Lower lobe of right lung (tissue), 2 donors: ENCODE measurements around the gene C19orf12. TPM values are rescaled to one million over a fixed set of nuclear protein-coding genes. Genes with fewer than 3 reads are reported as not detected.

ENCODE experiments used
- ATAC-seq, 2 donors: fragments of 200-7000 bp; cut with Tn5 transposase; one replicate each; pipeline ENCODE4 v1.9.1; 2020 to 2022; ENCODE audit warnings: mild to moderate bottlenecking in 2 of 2, moderate library complexity in 2 of 2
- DNase-seq: peaks from one replicate; pipeline ENCODE4 v3.0.0-alpha.2; 2020
- H3K27ac ChIP-seq: fragments of 200-600 bp; one replicate; pipeline ENCODE4 v1.8.0; 2022
- H3K27me3 ChIP-seq: fragments of 200-600 bp; one replicate; pipeline ENCODE4 v1.8.0; 2022; ENCODE audit warnings: low read depth
- H3K36me3 ChIP-seq: fragments of 200-600 bp; one replicate; pipeline ENCODE4 v1.8.0; 2022; ENCODE audit warnings: mild to moderate bottlenecking
- H3K4me1 ChIP-seq: fragments of 200-600 bp; one replicate; pipeline ENCODE4 v1.8.0; 2022
- H3K4me3 ChIP-seq: fragments of 200-600 bp; one replicate; pipeline ENCODE4 v1.8.0; 2022; ENCODE audit warnings: mild to moderate bottlenecking
- H3K9me3 ChIP-seq: fragments of 200-600 bp; one replicate; pipeline ENCODE4 v1.8.0; 2022
- CTCF ChIP-seq: fragments of 200-600 bp; IDR thresholded peaks from one replicate; pipeline ENCODE4 v1.8.0; 2022; ENCODE audit warnings: antibody characterized with exemption, mild to moderate bottlenecking
- intact Hi-C: fragments of 100-400 bp; cut with DNase I; formaldehyde crosslinking; loops from one replicate; pipeline ENCODE4 v1.11.0; 2022
- long read RNA-seq: library from polyadenylated mRNA; unstranded; transcript quantifications from one replicate; pipeline ENCODE4 v2.0.0, GENCODE V29; 2021
- total RNA-seq: library from RNA; stranded (reverse); fragmentation: NEBNext Ultra II Directional; extraction: Animal tissue kit (Norgen Biotek cat#: 25700); gene quantifications from one replicate; pipeline ENCODE4 v1.2.1, GENCODE V29; 2021
- donor health status: DM: no; HTN: yes; CAD: no; lungs with severe emphysema.

The C19orf12 gene
- 19.2 TPM for total RNA-seq
- long read RNA-seq, full-length matches to known transcripts: 33 of 46 reads
- long read RNA-seq, partial matches to known transcripts: 0 of 46 reads
- long read RNA-seq, other reads (novel, unspliced or antisense): 13 of 46 reads

- H3K4me1 ChIP-seq: peaks cover 32% of the 10 kb centered on the region
Measured at GRCh38 chr19:29714953-29715700, at the start of gene C19orf12. TSS of gene C19orf12 (minus strand) at chr19:29715261. CDS start at chr19:29708413, 6,848 bp downstream.

GRCh38 chr19:29764361-29764760 is 49.3 kb upstream of the C19orf12 start:
- no peak for DNase-seq
- intact Hi-C loops: no loop called here
- no peaks in the 10 kb centered on the region for H3K9me3 ChIP-seq
- no peak overlapping the region for H3K4me3 ChIP-seq
- ATAC-seq: no peak
- H3K4me1 ChIP-seq: peaks cover 7% of the 10 kb centered on the region
- no peaks in the 10 kb centered on the region for H3K36me3 ChIP-seq
- peaks cover 8% of the 10 kb centered on the region for H3K27me3 ChIP-seq
- no peak overlapping the region for H3K27ac ChIP-seq
- TF ChIP-seq CTCF: no peak

More at GRCh38 chr19:29714953-29715700, at the start of gene C19orf12:
- DNase-seq (peak; percentile 76), ATAC-seq (peak; percentile 90 to 93)
- no peaks in the 10 kb centered on the region for H3K36me3 ChIP-seq
- no peaks in the 10 kb centered on the region for H3K9me3 ChIP-seq
- intact Hi-C loops: loop anchor here (10.0 kb wide), 1 partner anchor 100 kb away; no protein-coding TSS in a partner anchor
- no peak for TF ChIP-seq CTCF
- H3K27me3 ChIP-seq: no peaks in the 10 kb centered on the region
- peak within 1 kb of the TSS; percentile 97 for H3K27ac ChIP-seq
- peak within 1 kb of the TSS; percentile 88 for H3K4me3 ChIP-seq

DNA sequence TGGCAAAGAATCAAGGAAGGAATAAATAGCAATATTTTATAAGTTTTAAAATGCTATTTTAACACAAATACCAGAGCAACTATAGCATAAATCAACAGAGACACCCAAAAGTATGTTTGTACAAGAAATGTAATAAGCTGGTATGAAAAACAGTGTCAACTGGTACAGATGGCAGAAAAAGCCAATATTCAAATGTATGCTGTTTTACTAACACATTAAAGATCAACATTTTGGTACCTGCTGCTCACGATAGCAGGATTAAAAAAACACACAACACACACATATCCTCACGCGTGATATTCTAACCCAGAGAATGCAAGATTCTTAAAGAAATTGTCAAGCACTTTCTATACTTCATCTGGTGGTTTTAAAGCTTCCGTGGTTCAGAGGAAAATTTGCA is 48.1 kb upstream of the C19orf12 start:
- no peak for DNase-seq
- TF ChIP-seq CTCF: no peak
- H3K36me3 ChIP-seq: no peaks in the 10 kb centered on the region
- H3K9me3 ChIP-seq: no peaks in the 10 kb centered on the region
- ATAC-seq: no peak
- peaks cover 7% of the 10 kb centered on the region for H3K4me1 ChIP-seq
- H3K4me3 ChIP-seq: no peak overlapping the region
- H3K27me3 ChIP-seq: peaks cover 8% of the 10 kb centered on the region
- H3K27ac ChIP-seq: no peak overlapping the region
- intact Hi-C loops: no loop called here

GRCh38 chr19:29761575-29762232 is 46.6 kb upstream of the C19orf12 start:
- H3K27ac ChIP-seq: no peak overlapping the region
- peaks cover 8% of the 10 kb centered on the region for H3K27me3 ChIP-seq
- no peaks in the 10 kb centered on the region for H3K36me3 ChIP-seq
- DNase-seq (no peak), ATAC-seq (no peak)
- H3K9me3 ChIP-seq: no peaks in the 10 kb centered on the region
- TF ChIP-seq CTCF: no peak
- intact Hi-C loops: no loop called here
- H3K4me1 ChIP-seq: peaks cover 7% of the 10 kb centered on the region
- no peak overlapping the region for H3K4me3 ChIP-seq

- no peak for DNase-seq
- intact Hi-C loops: no loop called here
- no peak for ATAC-seq
Measured at GRCh38 chr19:29760752-29761502, 45.9 kb upstream of the C19orf12 start.

More at GRCh38 chr19:29760752-29761502, 45.9 kb upstream of the C19orf12 start:
- H3K27me3 ChIP-seq: peaks cover 8% of the 10 kb centered on the region
- no peak for TF ChIP-seq CTCF
- no peaks in the 10 kb centered on the region for H3K9me3 ChIP-seq
- no peaks in the 10 kb centered on the region for H3K36me3 ChIP-seq
- H3K27ac ChIP-seq: no peak overlapping the region
- H3K4me1 ChIP-seq: peaks cover 7% of the 10 kb centered on the region
- H3K4me3 ChIP-seq: no peak overlapping the region
